Astrocyte of the spinal cord (primary cell): ENCODE data around the gene OPCML.

Source experiments
- DNase-seq: peaks from one replicate; pipeline ENCODE4 v3.0.0; 2011; ENCODE audit warnings: low read depth, low spot score
- H3K4me3 ChIP-seq: 2 replicates; pipeline ENCODE4 v1.5.1; 2011; ENCODE audit warnings: low read depth, mild to moderate bottlenecking, low read length, moderate library complexity
- in situ Hi-C: cut with HindIII; loops from 2 replicates; pipeline ENCODE4 v1.10.0; 2017; ENCODE audit warnings: low sequenced_read_pairs
- TF ChIP-seq, protein P1 (sequence below): IDR thresholded peaks from 2 replicates; pipeline ENCODE4 v1.5.1; 2012; ENCODE audit warnings: low read depth, mild to moderate bottlenecking, low read length, inconsistent platforms

OPCML gene

GRCh38 chr11:132804258-132804657, 728.0 kb downstream of the OPCML start:
- H3K4me3 ChIP-seq, result no peak overlapping the region
- TF ChIP-seq, protein P1, sequence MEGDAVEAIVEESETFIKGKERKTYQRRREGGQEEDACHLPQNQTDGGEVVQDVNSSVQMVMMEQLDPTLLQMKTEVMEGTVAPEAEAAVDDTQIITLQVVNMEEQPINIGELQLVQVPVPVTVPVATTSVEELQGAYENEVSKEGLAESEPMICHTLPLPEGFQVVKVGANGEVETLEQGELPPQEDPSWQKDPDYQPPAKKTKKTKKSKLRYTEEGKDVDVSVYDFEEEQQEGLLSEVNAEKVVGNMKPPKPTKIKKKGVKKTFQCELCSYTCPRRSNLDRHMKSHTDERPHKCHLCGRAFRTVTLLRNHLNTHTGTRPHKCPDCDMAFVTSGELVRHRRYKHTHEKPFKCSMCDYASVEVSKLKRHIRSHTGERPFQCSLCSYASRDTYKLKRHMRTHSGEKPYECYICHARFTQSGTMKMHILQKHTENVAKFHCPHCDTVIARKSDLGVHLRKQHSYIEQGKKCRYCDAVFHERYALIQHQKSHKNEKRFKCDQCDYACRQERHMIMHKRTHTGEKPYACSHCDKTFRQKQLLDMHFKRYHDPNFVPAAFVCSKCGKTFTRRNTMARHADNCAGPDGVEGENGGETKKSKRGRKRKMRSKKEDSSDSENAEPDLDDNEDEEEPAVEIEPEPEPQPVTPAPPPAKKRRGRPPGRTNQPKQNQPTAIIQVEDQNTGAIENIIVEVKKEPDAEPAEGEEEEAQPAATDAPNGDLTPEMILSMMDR, result no peak
- in situ Hi-C loops, result no loop called here
- no peak for DNase-seq

DNA sequence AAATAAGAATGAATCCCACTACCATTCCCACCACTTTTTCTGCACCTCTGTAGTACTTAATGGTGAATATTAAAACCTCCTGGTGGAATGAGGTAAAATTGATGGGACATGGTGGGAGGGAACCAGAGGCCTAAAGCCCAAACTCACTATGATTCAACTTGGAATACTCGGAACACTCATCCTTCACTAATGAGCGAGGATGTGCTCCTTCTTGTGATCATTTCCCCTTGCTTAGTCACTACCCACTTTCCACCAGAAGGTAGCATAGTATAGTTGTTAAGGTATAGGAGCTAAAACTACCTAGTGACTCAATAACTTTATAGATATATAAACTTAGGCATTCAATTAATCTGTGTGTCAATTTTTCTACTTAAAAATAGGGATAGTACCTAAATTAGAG, 728.9 kb downstream of the OPCML start:
- TF ChIP-seq, protein P1, result no peak
- no peak for DNase-seq
- in situ Hi-C loops, result no loop called here
- no peak overlapping the region for H3K4me3 ChIP-seq

DNA sequence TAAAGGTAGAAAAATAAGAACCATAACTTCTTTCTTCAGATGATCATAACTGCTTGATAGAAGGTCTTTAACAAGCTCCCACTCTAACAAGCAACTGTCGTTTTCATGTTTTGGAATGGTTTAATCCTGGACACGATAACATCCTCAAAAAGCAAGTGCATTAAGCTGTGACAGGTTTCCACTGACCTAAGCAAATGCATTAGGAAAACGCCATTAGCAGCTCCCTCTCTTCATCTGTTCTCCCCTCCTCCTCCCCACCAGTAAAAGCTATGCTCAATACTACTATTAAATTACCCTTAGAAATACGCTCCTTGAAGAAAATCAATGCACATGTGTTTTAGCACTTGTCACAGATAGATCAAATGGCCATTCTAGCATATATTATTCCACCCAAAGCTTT, 729.4 kb downstream of the OPCML start:
- DNase-seq, result no peak
- in situ Hi-C loops, result no loop called here

DNA sequence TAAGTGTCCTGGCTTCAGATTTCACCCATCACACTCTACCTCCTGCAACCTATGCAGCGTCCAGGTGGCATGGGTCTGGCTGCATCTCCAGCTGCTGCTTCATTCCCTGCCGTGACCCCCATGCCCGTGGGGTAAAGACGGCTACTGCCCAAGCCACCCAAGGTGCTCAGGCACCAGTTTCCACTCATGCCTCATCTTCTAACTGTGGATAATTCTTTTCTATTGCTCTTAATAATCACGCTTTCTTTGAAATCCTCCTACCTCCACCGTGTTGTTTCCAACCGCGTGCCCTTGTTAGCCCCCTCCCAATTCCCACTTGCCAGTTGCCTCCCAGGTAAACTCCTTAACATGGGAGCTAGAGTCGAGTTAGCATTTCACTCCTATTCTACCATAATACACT, 738.5 kb downstream of the OPCML start:
- in situ Hi-C loops, result no loop called here
- no peak for DNase-seq
- H3K4me3 ChIP-seq, result no peak overlapping the region
- TF ChIP-seq, protein P1, result no peak

More for the DNA sequence above, 729.4 kb downstream of the OPCML start:
- no peak overlapping the region for H3K4me3 ChIP-seq
- TF ChIP-seq, protein P1, result no peak

DNA sequence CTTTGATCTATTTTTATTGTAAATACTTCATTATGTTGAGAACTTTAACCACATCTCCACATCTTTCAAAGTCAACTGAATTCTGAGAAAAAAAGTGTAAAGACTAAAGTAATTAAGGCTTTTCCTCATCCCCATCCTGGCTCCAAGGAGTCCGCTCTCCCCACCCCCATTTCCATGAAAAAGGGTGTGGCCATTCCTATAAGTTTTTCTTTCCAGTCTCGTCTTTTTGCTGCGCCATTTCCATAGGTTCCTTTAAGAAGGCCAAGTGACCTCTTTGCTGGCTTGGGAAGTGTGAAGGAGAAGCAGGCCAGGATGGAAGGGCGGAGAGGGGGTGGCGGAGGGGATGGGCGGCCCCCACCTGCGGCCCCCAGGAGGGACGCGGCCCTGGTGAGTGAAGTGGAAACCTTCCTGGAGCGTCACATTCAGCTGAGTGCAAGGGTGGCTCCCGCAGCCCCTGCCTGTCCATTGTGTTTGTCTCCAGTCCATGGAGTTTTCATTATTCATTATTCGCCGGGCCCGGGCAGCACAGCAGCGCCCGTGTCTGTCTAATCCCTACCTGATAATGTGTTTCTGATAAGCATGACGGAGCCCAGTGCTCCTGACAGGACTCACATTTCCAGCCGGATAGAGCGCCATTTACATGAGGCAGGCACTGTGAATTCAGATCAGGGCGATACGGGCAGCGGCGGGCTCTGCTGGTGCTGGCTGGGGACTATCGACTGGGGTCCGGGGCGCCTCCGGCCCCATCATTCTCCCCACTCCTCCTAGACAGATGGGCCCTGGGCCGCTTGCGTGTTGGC, 739.8 kb downstream of the OPCML start:
- TF ChIP-seq, protein P1, result no peak
- no peak overlapping the region for H3K4me3 ChIP-seq
- no peak for DNase-seq
- in situ Hi-C loops, result no loop called here

- no peak for DNase-seq
- in situ Hi-C loops, result no loop called here
- TF ChIP-seq, protein P1, result no peak
- no peak overlapping the region for H3K4me3 ChIP-seq
Measured at GRCh38 chr11:132790971-132791370, 741.3 kb downstream of the OPCML start.
